A549 (cell line): ENCODE data around the gene GFER. TPM values are rescaled to one million over a fixed set of nuclear protein-coding genes. Genes with fewer than 3 reads are reported as not detected.

Experiments
- ATAC-seq, 2 experiments: fragments of 200-7000 bp in 1 of 2; fragments of >200 bp in 1 of 2; cut with Nextera tagmentation in 1 of 2; cut with Tn5 transposase in 1 of 2; 3 replicates each; pipeline versions ENCODE4 v1.8.0 to v1.9.1; 2018 to 2020; ENCODE audit warnings: mild to moderate bottlenecking in 1 of 2, moderate library complexity in 1 of 2
- CTCF ChIA-PET: fragments of 300-600 bp; sonication (Branson Sonifier 250); formaldehyde crosslinking; extraction: SDS; loops from one replicate; lab custom pipeline; 2021; ENCODE audit warnings: antibody characterized with exemption, inconsistent platforms; lab: Yijun Ruan, JAX
- POLR2A ChIA-PET: fragments of 350-600 bp; formaldehyde crosslinking; extraction: SDS; loops from one replicate; lab custom pipeline; 2021; ENCODE audit warnings: antibody characterized with exemption, inconsistent platforms; lab: Yijun Ruan, JAX
- DNase-seq, 2 experiments: peaks; one replicate each; pipeline versions ENCODE4 v3.0.0 to v3.0.0-alpha.2; 2011 to 2016; ENCODE audit warnings: low read depth in 1 of 2, low spot score in 1 of 2
- FAIRE-seq: peaks from 2 replicates; lab custom pipeline; 2011; peaks lifted over from hg19 to GRCh38; lab: Jason Lieb, UNC
- H3K27ac ChIP-seq, 2 experiments: fragments of >200 bp; sonication (Bioruptor Twin); formaldehyde crosslinking; 3 replicates each; pipeline ENCODE4 v1.5.1; 2016 to 2017
- H3K4me1 ChIP-seq: fragments of >200 bp; sonication (Bioruptor Twin); formaldehyde crosslinking; 3 replicates; pipeline ENCODE4 v1.6.1; 2016
- H3K4me2 ChIP-seq: fragments of >200 bp; sonication (Bioruptor Twin); formaldehyde crosslinking; 3 replicates; pipeline ENCODE4 v1.6.1; 2016
- H3K4me3 ChIP-seq: fragments of >200 bp; sonication (Bioruptor Twin); formaldehyde crosslinking; 3 replicates; pipeline ENCODE4 v1.5.1; 2016
- H3K9me3 ChIP-seq: fragments of >200 bp; sonication (Bioruptor Twin); formaldehyde crosslinking; 3 replicates; pipeline ENCODE4 v1.6.1; 2016
- ATOH8 ChIP-seq: fragments of 250-450 bp; sonication (Bioruptor Pico); IDR thresholded peaks from 2 replicates; pipeline ENCODE4 v1.5.0; 2020; ENCODE audit warnings: low read depth, mild to moderate bottlenecking, moderate library complexity
- BCL3 ChIP-seq: fragments of >200 bp; sonication (Bioruptor Twin); formaldehyde crosslinking; IDR thresholded peaks from 3 replicates; pipeline ENCODE4 v1.6.1; 2016
- CBX2 ChIP-seq: fragments of 200-600 bp; sonication (generic); IDR thresholded peaks from 2 replicates; pipeline ENCODE4 v1.6.1; 2016; ENCODE audit warnings: low read depth, mild to moderate bottlenecking, borderline replicate concordance
- CEBPB ChIP-seq, 2 experiments: fragments of >200 bp in 1 of 2; sonication (Bioruptor Twin) in 1 of 2; formaldehyde crosslinking in 1 of 2; IDR thresholded peaks; 2 replicates each; pipeline ENCODE4 v1.6.1; 2012 to 2016
- CTCF ChIP-seq: fragments of >200 bp; sonication (Bioruptor Twin); formaldehyde crosslinking; IDR thresholded peaks from 3 replicates; pipeline ENCODE4 v1.5.1; 2016
- E2F6 ChIP-seq: IDR thresholded peaks from 2 replicates; pipeline ENCODE4 v1.6.1; 2012; ENCODE audit warnings: low read depth, borderline replicate concordance
- EHF ChIP-seq: fragments of 250-450 bp; sonication (Bioruptor Pico); IDR thresholded peaks from 2 replicates; pipeline ENCODE4 v1.5.0; 2020; ENCODE audit warnings: mild to moderate bottlenecking
- ESRRA ChIP-seq: fragments of 150-350 bp; IDR thresholded peaks from 2 replicates; pipeline ENCODE4 v1.6.1; 2014; ENCODE audit warnings: mild to moderate bottlenecking, low read length, borderline replicate concordance
- FOSB ChIP-seq: fragments of 250-450 bp; sonication (Bioruptor Pico); IDR thresholded peaks from 2 replicates; pipeline ENCODE4 v1.5.0; 2020; ENCODE audit warnings: mild to moderate bottlenecking, moderate library complexity
- HDAC2 ChIP-seq: fragments of 200-600 bp; sonication (generic); IDR thresholded peaks from 2 replicates; pipeline ENCODE4 v1.6.1; 2016
- HEYL ChIP-seq: fragments of 250-450 bp; sonication (Bioruptor Pico); IDR thresholded peaks from 2 replicates; pipeline ENCODE4 v1.8.0; 2021; ENCODE audit warnings: mild to moderate bottlenecking, moderate library complexity
- HMGXB4 ChIP-seq: fragments of 250-450 bp; sonication (Bioruptor Pico); IDR thresholded peaks from 2 replicates; pipeline ENCODE4 v1.5.0; 2021; ENCODE audit warnings: mild to moderate bottlenecking, moderate library complexity, borderline replicate concordance
- HOXA7 ChIP-seq: fragments of 250-450 bp; sonication (Bioruptor Pico); IDR thresholded peaks from 2 replicates; pipeline ENCODE4 v1.5.0; 2020; ENCODE audit warnings: mild to moderate bottlenecking, moderate library complexity
- HOXB5 ChIP-seq: fragments of 250-450 bp; sonication (Bioruptor Pico); IDR thresholded peaks from 2 replicates; pipeline ENCODE4 v1.5.0; 2020; ENCODE audit warnings: mild to moderate bottlenecking, moderate library complexity
- JUN ChIP-seq, 2 experiments: fragments of >200 bp; sonication (Bioruptor Twin); formaldehyde crosslinking; IDR thresholded peaks; 2 replicates in 1 of 2; 3 replicates in 1 of 2; pipeline ENCODE4 v1.6.1; 2016 to 2017
- KDM5A ChIP-seq: fragments of 200-600 bp; sonication (generic); IDR thresholded peaks from 2 replicates; pipeline ENCODE4 v1.6.1; 2016; ENCODE audit warnings: antibody characterized with exemption, mild to moderate bottlenecking
- MAFK ChIP-seq: fragments of 450-650 bp; IDR thresholded peaks from 2 replicates; pipeline ENCODE4 v1.6.1; 2014; ENCODE audit not compliant: partially characterized antibody
- MAX ChIP-seq: IDR thresholded peaks from 2 replicates; pipeline ENCODE4 v1.6.1; 2012
- MYC ChIP-seq: IDR thresholded peaks from 2 replicates; pipeline ENCODE4 v1.6.1; 2012; ENCODE audit warnings: mild to moderate bottlenecking, inconsistent platforms, low read length, improper control_type of control experiment, borderline replicate concordance
- NFE2L2 ChIP-seq: fragments of 150-350 bp; conservative IDR thresholded peaks from 2 replicates; pipeline ENCODE4 v1.6.1; 2014; ENCODE audit warnings: low read length
- POLR2A ChIP-seq: IDR thresholded peaks from 2 replicates; pipeline ENCODE4 v1.6.1; 2012; ENCODE audit warnings: mild to moderate bottlenecking, low read length
- POLR2AphosphoS2 ChIP-seq: conservative IDR thresholded peaks from 2 replicates; pipeline ENCODE4 v1.6.1; 2012; ENCODE audit warnings: low read length, improper control_type of control experiment, inconsistent platforms
- RAD21 ChIP-seq, 2 experiments: fragments of >200 bp in 1 of 2; sonication (Bioruptor Twin) in 1 of 2; formaldehyde crosslinking in 1 of 2; IDR thresholded peaks in 1 of 2; conservative IDR thresholded peaks in 1 of 2; 2 replicates in 1 of 2; 3 replicates in 1 of 2; pipeline ENCODE4 v1.6.1; 2012 to 2018; ENCODE audit warnings: inconsistent platforms in 1 of 2
- RARB ChIP-seq: fragments of 250-450 bp; sonication (Bioruptor Pico); IDR thresholded peaks from 2 replicates; pipeline ENCODE4 v1.8.0; 2021; ENCODE audit warnings: mild to moderate bottlenecking, moderate library complexity
- RCOR1 ChIP-seq: fragments of 150-350 bp; IDR thresholded peaks from 2 replicates; pipeline ENCODE4 v1.6.1; 2014; ENCODE audit warnings: antibody characterized with exemption, low read length, low read depth
- SMC3 ChIP-seq: fragments of >200 bp; sonication (Bioruptor Twin); formaldehyde crosslinking; IDR thresholded peaks from 3 replicates; pipeline ENCODE4 v1.6.1; 2018; ENCODE audit warnings: inconsistent platforms
- TFCP2L1 ChIP-seq: fragments of 250-450 bp; sonication (Bioruptor Pico); IDR thresholded peaks from 2 replicates; pipeline ENCODE4 v1.5.0; 2021; ENCODE audit warnings: mild to moderate bottlenecking
- TP53 ChIP-seq: fragments of 250-450 bp; sonication (Bioruptor Pico); IDR thresholded peaks from 2 replicates; pipeline ENCODE4 v1.5.0; 2021; ENCODE audit warnings: mild to moderate bottlenecking, moderate library complexity
- ZSCAN20 ChIP-seq: fragments of 250-450 bp; sonication (Bioruptor Pico); IDR thresholded peaks from 2 replicates; pipeline ENCODE4 v1.8.0; 2022; ENCODE audit warnings: mild to moderate bottlenecking, moderate library complexity
- whole genome bisulfite sequencing: methylation state at CpG from one replicate; pipeline ENCODE4 v1.1.6; 2017; ENCODE audit errors: missing lambda C conversion rate; 5-methylcytosine and 5-hydroxymethylcytosine counted together
- polyA plus RNA-seq, 4 experiments: library from polyadenylated mRNA; depleted of rRNA in 3 of 4; stranded (reverse); fragments of >200 nt; fragmentation: RNase III in 1 of 4; extraction: RNeasy Plus Mini Kit Qiagen cat#74134 plus additional on column Dnase treatment in 1 of 4; gene quantifications; 2 replicates in 3 of 4; 3 replicates in 1 of 4; pipeline ENCODE4 v1.2.3, GENCODE V29; 2011 to 2017
- TF ChIP-seq, protein P1 (sequence below): IDR thresholded peaks from 2 replicates; pipeline ENCODE4 v1.6.1; 2012

GFER gene
- polyA plus RNA-seq, 2 of the 4 experiments (the other 2 are of a cell fraction) = 12.9 to 33.9 TPM

DNA sequence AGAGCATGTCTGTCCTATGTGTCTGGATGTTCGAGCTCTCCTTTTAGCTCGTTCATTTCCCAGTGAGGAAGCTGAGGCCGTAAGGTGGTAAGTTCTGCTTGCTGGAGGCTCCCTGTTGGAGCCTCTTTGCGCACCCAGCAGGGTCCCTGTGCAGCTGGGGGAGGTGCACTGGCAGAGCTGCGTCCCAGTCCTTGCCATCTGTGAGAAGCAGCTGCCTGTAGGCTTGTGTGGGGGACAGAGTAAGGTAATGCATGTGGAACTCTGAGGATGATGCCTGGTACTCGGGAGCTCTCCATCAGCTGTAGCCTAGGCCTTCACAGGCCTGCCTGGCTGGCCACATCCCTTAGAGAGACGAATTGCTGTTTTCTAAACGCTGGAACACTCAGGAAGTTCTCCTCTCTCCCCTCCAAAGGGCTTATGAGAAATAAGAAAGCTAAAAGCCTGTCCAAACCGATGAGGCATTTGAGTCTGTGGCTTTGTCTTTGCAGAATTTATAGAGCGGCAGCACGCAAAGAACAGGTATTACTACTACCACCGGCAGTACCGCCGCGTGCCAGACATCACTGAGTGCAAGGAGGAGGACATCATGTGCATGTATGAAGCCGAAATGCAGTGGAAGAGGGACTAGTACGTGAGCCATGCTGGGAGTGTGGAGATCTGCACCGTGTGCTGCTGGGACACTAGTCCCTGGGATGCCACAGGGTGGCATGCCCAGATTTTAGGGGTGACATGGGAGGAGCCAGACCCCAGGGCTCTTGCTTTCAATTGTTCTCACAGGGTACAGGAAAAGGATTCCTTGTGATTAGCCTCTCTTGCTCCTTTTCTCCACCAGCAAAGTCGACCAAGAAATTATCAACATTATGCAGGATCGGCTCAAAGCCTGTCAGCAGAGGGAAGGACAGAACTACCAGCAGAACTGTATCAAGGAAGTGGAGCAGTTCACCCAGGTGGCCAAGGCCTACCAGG is 23.0 kb upstream of the GFER start:
- CTCF ChIA-PET = interaction anchor here (0.7 to 1.7 kb wide), 5 partner anchors 9 to 180 kb away, joined by 3 to 9 read pairs (median 3); no protein-coding TSS in a partner anchor
- POLR2A ChIA-PET = interaction anchor here (0.8 to 2.2 kb wide), 6 partner anchors 9 to 194 kb away, joined by 3 to 9 read pairs (median 6); partner anchors contain the start of genes MSRB1, NUBP2, SPSB3 and TBL3
- WGBS = 28% methylated on average over 20 of the region's 20 CpGs

More for the DNA sequence above, 23.0 kb upstream of the GFER start:
- peak in 1 of 2 experiments; percentile 72 for DNase-seq
- TF ChIP-seq MAFK (no peak), RCOR1 (no peak), NFE2L2 (no peak), ESRRA (no peak), MYC (no peak), SMC3 (no peak), CEBPB (IDR thresholded peaks at IDR 0.05) (no peak; a peak in 1 of 4 replicates), FOSB (CRISPR knock-in tag) (peak; percentile 92), EHF (CRISPR knock-in tag) (peak; percentile 36; the same call in 1 of the 2 replicates), RARB (peak; percentile 90), TP53 (CRISPR knock-in tag) (peak; percentile 91; the same call in 1 of the 2 replicates), CTCF (no peak), MAX (peak; percentile 74), HEYL (CRISPR knock-in tag) (no peak), CBX2 (no peak), HMGXB4 (CRISPR knock-in tag) (peak; percentile 67; the same call in 1 of the 2 replicates), E2F6 (no peak), ATOH8 (CRISPR knock-in tag) (peak; percentile 37; the same call in 1 of the 2 replicates), RAD21 (conservative IDR thresholded peaks at IDR 0.05 in 1 of 2, IDR thresholded peaks at IDR 0.05 in 1 of 2) (no peak), HOXB5 (CRISPR knock-in tag) (0 out of 2 replicates have a peak, but pooled peaks have one; percentile 39), ZSCAN20 (no peak), BCL3 (peak; percentile 95), HOXA7 (CRISPR knock-in tag) (peak; percentile 94), JUN (IDR thresholded peaks at IDR 0.05) (peak; percentile 83 to 92; a peak in 4 of 5 replicates), HDAC2 (no peak), POLR2AphosphoS2 (peak; percentile 94), KDM5A (no peak), TFCP2L1 (CRISPR knock-in tag) (peak; percentile 96), POLR2A (peak; percentile 60)
- TF ChIP-seq, protein P1, sequence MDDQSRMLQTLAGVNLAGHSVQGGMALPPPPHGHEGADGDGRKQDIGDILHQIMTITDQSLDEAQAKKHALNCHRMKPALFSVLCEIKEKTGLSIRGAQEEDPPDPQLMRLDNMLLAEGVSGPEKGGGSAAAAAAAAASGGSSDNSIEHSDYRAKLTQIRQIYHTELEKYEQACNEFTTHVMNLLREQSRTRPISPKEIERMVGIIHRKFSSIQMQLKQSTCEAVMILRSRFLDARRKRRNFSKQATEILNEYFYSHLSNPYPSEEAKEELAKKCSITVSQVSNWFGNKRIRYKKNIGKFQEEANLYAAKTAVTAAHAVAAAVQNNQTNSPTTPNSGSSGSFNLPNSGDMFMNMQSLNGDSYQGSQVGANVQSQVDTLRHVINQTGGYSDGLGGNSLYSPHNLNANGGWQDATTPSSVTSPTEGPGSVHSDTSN = peak; percentile 88
- Histone ChIP-seq H3K4me1 (peaks cover 33% of the 10 kb centered on the region), H3K9me3 (no peaks in the 10 kb centered on the region), H3K4me2 (peak overlapping the region; percentile 94), H3K27ac (peak overlapping the region; percentile 92 to 97), H3K4me3 (peak overlapping the region; percentile 88)
- no peak for FAIRE-seq
- ATAC-seq = peak; percentile 30 to 42
